Thyroid gland (tissue), 4 donors: ENCODE data around the gene KCTD13. TPM values are rescaled to one million over a fixed set of nuclear protein-coding genes. Genes with fewer than 3 reads are reported as not detected.

ENCODE experiments used
- DNase-seq, 2 donors: peaks; one replicate each; pipeline ENCODE4 v3.0.0-alpha.2; 2019
- H3K27ac ChIP-seq, 3 donors: fragments of 200-600 bp; sonication (generic); 1 replicate in 2 of 3; 2 replicates in 1 of 3; pipeline ENCODE4 v1.5.1; 2016 to 2019; ENCODE audit warnings: mild to moderate bottlenecking in 1 of 3, moderate library complexity in 1 of 3
- H3K27me3 ChIP-seq: fragments of 200-600 bp; sonication (generic); one replicate; pipeline ENCODE4 v1.5.1; 2019
- H3K36me3 ChIP-seq, 2 donors: fragments of 200-600 bp; sonication (generic); one replicate each; pipeline ENCODE4 v1.5.1; 2016 to 2019
- H3K4me1 ChIP-seq, 2 donors: fragments of 200-600 bp; sonication (generic); one replicate each; pipeline ENCODE4 v1.5.1; 2017 to 2019
- H3K4me3 ChIP-seq, 3 donors: fragments of 200-600 bp; sonication (generic); replicated peaks in 1 of 3; 1 replicate in 2 of 3; 2 replicates in 1 of 3; pipeline ENCODE4 v1.5.1; 2016; ENCODE audit warnings: mild to moderate bottlenecking in 1 of 3
- H3K9me3 ChIP-seq: fragments of 200-600 bp; sonication (generic); one replicate; pipeline ENCODE4 v1.5.1; 2017
- CTCF ChIP-seq, 6 experiments: fragments of 200-600 bp in 3 of 6; fragments of 450-650 bp in 3 of 6; sonication (generic) in 3 of 6; IDR thresholded peaks; one replicate each; pipeline ENCODE4 v1.5.1; 2016 to 2019; ENCODE audit warnings: antibody characterized with exemption in 6 of 6, mild to moderate bottlenecking in 2 of 6, inconsistent platforms in 1 of 6, moderate library complexity in 1 of 6
- POLR2A ChIP-seq, 2 donors: fragments of 450-650 bp; IDR thresholded peaks; one replicate each; pipeline ENCODE4 v1.6.1; 2017; ENCODE audit warnings: antibody characterized with exemption in 2 of 2, mild to moderate bottlenecking in 2 of 2, moderate library complexity in 1 of 2
- WGBS, 2 donors: methylation state at CpG; one replicate each; pipeline ENCODE4 v1.1.5; 2017; 5-methylcytosine and 5-hydroxymethylcytosine counted together
- intact Hi-C: fragments of 100-400 bp; cut with DNase I; formaldehyde crosslinking; loops from one replicate; pipeline ENCODE4 v1.15.1; 2023
- total RNA-seq, 4 donors: library from RNA; depleted of rRNA; stranded (reverse); fragments of >200 nt; gene quantifications; one replicate each; pipeline ENCODE4 v1.2.3, GENCODE V29; 2016

The KCTD13 gene
- total RNA-seq, 4 donors from 2014 or later, result 9.8 to 27.5 (median 15.5) TPM

- intact Hi-C loops, result no loop called here
- H3K36me3 ChIP-seq, result no peaks in the 10 kb centered on the region
- H3K4me1 ChIP-seq, result no peaks in the 10 kb centered on the region
- no peak overlapping the region for H3K27ac ChIP-seq
- no peak for DNase-seq
- H3K9me3 ChIP-seq, result no peaks in the 10 kb centered on the region
- TF ChIP-seq POLR2A (IDR thresholded peaks at IDR 0.05), result no peak
- TF ChIP-seq CTCF (IDR thresholded peaks at IDR 0.05), result no peak
- 76 to 78% methylated on average over 2 of the region's 2 CpGs for WGBS, 2 donors
- no peak overlapping the region for H3K4me3 ChIP-seq
- no peaks in the 10 kb centered on the region for H3K27me3 ChIP-seq
Observed at GRCh38 chr16:29909391-29909790, 16.6 kb downstream of the KCTD13 start.

- H3K27me3 ChIP-seq, result no peaks in the 10 kb centered on the region
- H3K27ac ChIP-seq, result no peak overlapping the region
- DNase-seq, result no peak
- H3K4me3 ChIP-seq, result no peak overlapping the region
- WGBS, 2 donors, result 81 to 89% methylated on average over 2 of the region's 2 CpGs
- intact Hi-C loops, result no loop called here
- TF ChIP-seq POLR2A (IDR thresholded peaks at IDR 0.05) (no peak), CTCF (IDR thresholded peaks at IDR 0.05) (no peak)
- no peaks in the 10 kb centered on the region for H3K36me3 ChIP-seq
- H3K9me3 ChIP-seq, result no peaks in the 10 kb centered on the region
- no peaks in the 10 kb centered on the region for H3K4me1 ChIP-seq
Observed at GRCh38 chr16:29908719-29909220, 17.3 kb downstream of the KCTD13 start.

- Histone ChIP-seq H3K27me3 (no peaks in the 10 kb centered on the region), H3K9me3 (no peaks in the 10 kb centered on the region), H3K36me3 (no peaks in the 10 kb centered on the region), H3K27ac (no peak overlapping the region), H3K4me1 (no peaks in the 10 kb centered on the region), H3K4me3 (no peak overlapping the region)
- no peak for DNase-seq
- intact Hi-C loops, result no loop called here
- TF ChIP-seq CTCF (IDR thresholded peaks at IDR 0.05) (no peak), POLR2A (IDR thresholded peaks at IDR 0.05) (no peak)
- 72 to 80% methylated on average over 2 of the region's 2 CpGs for WGBS, 2 donors
Observed at GRCh38 chr16:29907973-29908372, 18.1 kb downstream of the KCTD13 start.

- intact Hi-C loops, result no loop called here
- Histone ChIP-seq H3K4me3 (no peak overlapping the region), H3K9me3 (no peaks in the 10 kb centered on the region), H3K36me3 (no peaks in the 10 kb centered on the region), H3K27ac (no peak overlapping the region), H3K4me1 (no peaks in the 10 kb centered on the region), H3K27me3 (no peaks in the 10 kb centered on the region)
- TF ChIP-seq POLR2A (IDR thresholded peaks at IDR 0.05) (no peak), CTCF (IDR thresholded peaks at IDR 0.05) (no peak)
- no peak for DNase-seq
- 76 to 77% methylated on average over 21 to 23 of the region's 23 CpGs for WGBS, 2 donors
Observed at GRCh38 chr16:29906520-29907244, 19.3 kb downstream of the KCTD13 start.

- intact Hi-C loops, result no loop called here
- WGBS, 2 donors, result 86 to 88% methylated on average over 12 to 13 of the region's 13 CpGs
- Histone ChIP-seq H3K4me3 (no peak overlapping the region), H3K4me1 (peaks cover 0 to 3% of the 10 kb centered on the region in 2 donors), H3K36me3 (no peaks in the 10 kb centered on the region), H3K9me3 (no peaks in the 10 kb centered on the region), H3K27me3 (no peaks in the 10 kb centered on the region), H3K27ac (no peak overlapping the region)
- TF ChIP-seq POLR2A (IDR thresholded peaks at IDR 0.05) (no peak), CTCF (IDR thresholded peaks at IDR 0.05) (no peak)
- no peak for DNase-seq
Observed at GRCh38 chr16:29905668-29906067, 20.4 kb downstream of the KCTD13 start.
